Fibroblast of mammary gland (primary cell): Measurements from ENCODE around the gene BORCS5.

ENCODE experiments used
- DNase-seq: peaks from one replicate; pipeline ENCODE4 v3.0.0-alpha.2; 2010; ENCODE audit warnings: low read depth
- H3K4me3 ChIP-seq: 2 replicates; pipeline ENCODE4 v1.5.1; 2011; ENCODE audit warnings: low read depth, mild to moderate bottlenecking, low read length, moderate library complexity; ENCODE audit not compliant: control insufficient read depth
- CTCF ChIP-seq: conservative IDR thresholded peaks from 2 replicates; pipeline ENCODE4 v1.5.1; 2011; ENCODE audit warnings: low read depth, low read length, inconsistent platforms; ENCODE audit not compliant: control insufficient read depth, insufficient read depth

Gene BORCS5

DNA sequence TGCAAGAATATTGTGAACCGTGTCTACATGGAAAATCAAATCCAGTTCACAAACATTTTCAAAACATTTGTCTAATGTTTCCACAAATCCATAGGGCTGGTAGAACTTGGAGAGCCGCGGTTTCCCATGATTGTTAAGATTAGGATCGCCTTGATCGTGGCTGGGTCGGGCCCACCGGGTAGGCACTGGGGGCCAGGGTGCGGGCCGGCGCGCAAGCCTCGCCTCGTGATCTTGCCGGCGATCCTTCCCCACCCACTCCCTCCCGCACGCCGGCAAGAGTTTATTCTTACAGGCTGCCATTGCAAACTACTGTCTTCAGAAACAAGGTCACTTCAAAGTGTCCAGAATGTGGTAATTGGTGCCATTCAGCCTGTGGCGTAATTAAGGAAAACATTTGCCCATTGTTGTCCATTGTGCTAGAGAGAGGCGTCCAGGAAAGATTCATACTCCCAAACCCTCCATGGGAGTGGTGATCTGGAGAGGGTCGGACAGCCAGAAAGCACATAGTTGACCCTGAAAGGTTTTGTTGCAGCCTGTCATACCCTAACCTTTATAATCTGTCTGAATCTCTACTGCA lies 95.5 kb downstream of the BORCS5 start:
- no peak overlapping the region for H3K4me3 ChIP-seq
- no peak for DNase-seq
- no peak for TF ChIP-seq CTCF

DNA sequence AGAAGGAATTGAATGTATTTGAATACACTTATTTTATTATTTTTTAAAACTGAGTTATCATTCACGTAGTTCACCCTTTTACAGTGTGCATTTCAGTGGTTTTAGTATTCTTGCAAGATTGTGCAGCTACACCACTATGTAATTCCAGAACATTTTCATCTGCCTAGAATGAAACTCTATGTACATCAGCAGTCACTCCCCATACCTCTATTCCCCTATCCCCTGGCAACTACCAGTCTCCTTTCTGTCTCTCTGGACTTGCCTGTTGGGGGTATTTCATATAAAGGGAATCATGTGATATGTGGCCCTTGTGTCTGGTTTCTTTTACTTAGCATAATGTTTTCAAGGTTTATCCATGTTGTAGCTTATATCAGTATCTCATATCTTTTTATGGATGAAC lies 96.8 kb downstream of the BORCS5 start:
- no peak for DNase-seq
- no peak overlapping the region for H3K4me3 ChIP-seq
- TF ChIP-seq CTCF = no peak

GRCh38 chr12:12454315-12454714 lies 97.4 kb downstream of the BORCS5 start:
- no peak for TF ChIP-seq CTCF
- no peak for DNase-seq
- H3K4me3 ChIP-seq = no peak overlapping the region

DNA sequence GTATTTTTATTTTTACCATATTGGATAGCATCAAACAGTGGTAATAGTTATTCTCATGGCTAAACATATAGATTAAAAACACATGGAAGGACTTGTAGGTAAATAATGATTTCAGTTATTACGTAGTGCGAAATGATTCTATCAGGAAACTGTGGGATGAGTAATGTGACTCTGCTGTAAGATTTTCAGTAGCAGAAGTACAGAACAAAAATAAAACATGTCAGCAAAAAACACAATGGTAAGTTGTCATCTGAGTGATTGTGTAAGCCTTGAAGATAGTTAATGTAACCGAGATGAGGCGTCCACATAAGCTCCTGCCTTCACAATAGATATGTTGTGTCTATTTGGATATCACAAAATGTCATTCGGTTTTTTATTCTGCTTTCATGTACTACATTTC lies 99.8 kb downstream of the BORCS5 start:
- H3K4me3 ChIP-seq = no peak overlapping the region
- no peak for TF ChIP-seq CTCF
- peak; percentile 85 for DNase-seq

GRCh38 chr12:12460935-12461922 lies 104.4 kb downstream of the BORCS5 start:
- H3K4me3 ChIP-seq = no peak overlapping the region
- DNase-seq = no peak
- no peak for TF ChIP-seq CTCF

DNA sequence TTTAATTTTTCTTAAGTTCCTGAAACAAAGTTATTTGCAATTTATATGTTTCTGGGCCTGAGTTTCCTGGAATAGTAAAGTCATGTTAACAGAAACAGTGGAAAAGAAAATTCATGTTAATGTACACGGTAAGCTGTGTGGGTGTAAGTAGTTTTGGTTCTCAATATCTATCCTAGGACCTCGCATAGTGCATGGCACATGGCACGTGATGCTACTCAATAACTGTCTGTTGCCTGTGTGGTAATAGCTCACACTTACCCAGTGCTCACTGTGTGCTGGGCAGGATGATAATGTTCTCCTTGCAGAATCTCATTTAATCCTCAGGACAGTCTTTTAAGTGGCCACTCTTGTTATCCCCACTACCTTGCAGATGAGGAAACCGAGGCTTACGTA lies 105.0 kb downstream of the BORCS5 start:
- no peak overlapping the region for H3K4me3 ChIP-seq
- DNase-seq = no peak
- no peak for TF ChIP-seq CTCF

DNA sequence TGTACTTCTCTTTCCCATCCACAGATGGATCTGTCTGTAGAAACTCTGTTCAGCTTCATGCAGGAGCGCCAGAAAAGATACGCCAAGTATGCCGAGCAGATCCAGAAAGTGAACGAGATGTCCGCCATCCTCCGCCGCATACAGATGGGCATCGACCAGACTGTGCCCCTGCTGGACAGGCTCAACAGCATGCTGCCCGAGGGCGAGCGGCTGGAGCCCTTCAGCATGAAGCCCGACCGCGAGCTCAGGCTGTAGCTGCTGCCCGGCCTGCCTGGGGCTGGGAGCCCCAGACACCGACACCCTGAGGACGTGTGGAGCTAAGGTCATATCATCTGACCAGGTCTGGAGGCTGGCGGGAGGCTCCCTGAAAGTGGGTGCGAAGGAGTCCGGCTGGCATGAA lies 108.6 kb downstream of the BORCS5 start:
- TF ChIP-seq CTCF = no peak
- DNase-seq = no peak
- H3K4me3 ChIP-seq = no peak overlapping the region
